NCI-H146 treated with DMSO at 0.1 percent for 48 hours (cell line): ENCODE data around the gene RPRD1A.
"Not testable (repeated sequence)": the region's sequence is repeated elsewhere in the genome, so short reads cannot be mapped to it uniquely, and the experiment has no call there.

Experiments used
- DNase-seq: peaks from one replicate; lab custom pipeline; 2025; ENCODE audit not compliant: unreplicated experiment; lab: John Stamatoyannopoulos, UW

RPRD1A gene

DNA sequence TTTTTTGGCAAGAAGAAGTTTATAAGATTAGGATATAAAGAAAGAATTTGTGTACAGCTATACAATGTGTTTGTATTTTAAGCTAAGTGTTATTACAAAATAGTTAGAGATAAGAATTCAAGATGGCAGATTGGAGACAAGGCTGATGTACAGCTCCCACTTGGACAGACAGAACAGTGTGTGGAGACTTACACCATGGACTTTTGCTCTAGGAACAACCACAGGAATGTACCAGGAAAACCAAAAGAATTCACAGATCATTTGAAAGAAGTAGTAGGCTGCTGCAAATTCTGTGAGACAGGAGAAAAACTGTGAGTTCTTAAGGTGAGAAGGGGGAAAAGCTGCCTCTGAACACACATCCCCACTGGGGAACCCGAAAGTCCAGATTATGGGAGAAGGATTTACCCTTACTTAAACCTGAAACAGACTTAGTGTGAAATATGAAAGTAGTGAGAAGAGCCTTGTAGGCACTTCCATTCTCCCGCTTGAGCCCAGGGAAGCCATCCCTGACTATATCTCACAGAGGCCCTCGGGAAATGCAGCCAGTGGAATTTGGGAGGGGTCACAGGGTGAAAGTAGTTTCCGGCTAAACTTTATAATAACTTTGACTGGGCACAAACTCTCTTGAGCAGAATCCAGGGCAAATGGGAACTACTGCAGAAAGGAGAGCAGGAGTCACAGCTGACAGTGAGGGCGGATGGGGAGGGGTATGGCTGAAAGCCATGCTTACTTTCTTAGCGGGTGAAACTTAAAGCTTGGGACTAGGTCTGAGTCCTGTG lies 11.6 kb upstream of the RPRD1A start:
- no peak for DNase-seq

DNA sequence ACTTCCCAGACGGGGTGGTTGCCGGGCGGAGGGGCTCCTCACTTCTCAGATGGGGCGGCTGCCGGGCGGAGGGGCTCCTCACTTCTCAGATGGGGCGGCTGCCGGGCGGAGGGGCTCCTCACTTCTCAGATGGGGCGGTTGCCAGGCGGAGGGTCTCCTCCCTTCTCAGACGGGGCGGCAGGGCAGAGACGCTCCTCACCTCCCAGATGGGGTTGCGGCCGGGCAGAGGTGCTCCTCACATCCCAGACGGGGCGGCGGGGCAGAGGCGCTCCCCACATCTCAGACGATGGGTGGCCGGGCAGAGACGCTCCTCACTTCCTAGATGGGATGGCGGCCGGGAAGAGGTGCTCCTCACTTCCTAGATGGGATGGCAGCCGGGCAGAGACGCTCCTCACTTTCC lies 10.4 kb upstream of the RPRD1A start:
- DNase-seq, result not testable (repeated sequence)

DNA sequence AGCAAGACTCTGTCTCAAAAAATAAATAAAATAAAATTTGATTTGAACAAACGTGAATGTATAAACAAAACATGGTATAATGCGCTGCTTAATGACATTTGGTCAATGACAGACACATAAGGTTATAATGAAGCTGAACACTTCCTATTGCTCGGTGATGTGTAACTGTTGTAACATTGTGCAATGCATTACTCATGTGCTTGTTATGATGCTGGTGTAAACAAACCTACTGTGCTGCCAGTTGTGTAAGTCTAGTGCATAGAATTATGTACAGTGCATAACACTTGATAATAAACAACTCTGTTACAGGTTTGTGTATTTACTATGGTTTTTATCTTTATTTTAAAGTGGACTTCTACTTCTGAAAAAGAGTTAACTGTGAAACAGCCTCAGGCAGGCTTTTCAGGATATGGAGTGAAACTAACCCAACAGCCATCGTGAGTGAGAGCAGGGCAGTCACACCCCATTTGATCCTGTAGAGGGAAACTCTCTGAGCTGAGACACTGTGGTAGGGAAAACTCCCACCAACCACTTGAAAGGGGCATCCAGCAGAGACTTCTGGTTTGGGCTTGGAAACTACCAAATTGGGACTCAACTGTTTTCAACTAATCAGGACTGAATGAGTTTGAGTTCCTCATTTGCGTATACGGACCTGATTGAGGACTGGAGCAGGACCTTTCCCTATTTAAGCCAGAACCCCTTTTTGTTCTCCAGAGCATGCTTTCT lies 8.7 kb upstream of the RPRD1A start:
- DNase-seq, result no peak

DNA sequence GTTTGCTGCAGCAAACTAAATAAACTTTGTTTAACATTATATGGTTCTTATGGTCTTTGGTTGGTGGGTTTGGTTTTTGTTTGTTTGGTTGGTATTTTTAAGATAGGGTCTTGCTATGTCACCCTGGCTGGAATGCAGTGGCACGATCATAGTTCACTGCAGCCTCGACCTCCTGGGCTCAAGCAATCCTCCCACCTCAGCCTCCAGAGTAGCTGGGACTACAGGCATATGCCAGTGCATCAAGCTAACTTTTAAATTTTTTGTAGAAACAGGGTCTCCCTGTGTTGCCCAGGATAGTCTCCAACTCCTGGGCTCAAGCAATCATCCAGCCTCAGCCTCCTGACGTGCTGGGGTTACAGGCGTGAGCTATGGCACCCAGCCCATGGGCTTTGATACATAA lies 7.1 kb upstream of the RPRD1A start:
- DNase-seq, result no peak

DNA sequence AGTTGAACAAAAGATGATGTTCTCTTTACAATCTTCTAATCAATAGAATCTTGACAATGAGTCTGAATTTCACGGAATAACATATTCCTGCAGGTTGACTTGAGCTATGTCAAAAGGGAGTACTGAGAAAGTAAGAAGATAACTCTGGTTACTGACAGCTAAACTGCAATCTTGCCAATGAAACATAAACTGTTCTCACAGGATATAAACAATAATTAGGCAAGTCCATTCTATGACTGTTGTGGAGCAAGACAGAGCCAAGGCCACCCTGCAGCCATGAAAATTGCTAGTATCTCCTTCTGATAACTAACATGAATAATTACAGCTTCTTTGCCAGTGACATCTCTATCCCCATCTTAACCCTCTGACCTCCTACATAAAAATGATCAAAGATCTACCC lies 6.3 kb upstream of the RPRD1A start:
- peak; percentile 34 for DNase-seq

DNA sequence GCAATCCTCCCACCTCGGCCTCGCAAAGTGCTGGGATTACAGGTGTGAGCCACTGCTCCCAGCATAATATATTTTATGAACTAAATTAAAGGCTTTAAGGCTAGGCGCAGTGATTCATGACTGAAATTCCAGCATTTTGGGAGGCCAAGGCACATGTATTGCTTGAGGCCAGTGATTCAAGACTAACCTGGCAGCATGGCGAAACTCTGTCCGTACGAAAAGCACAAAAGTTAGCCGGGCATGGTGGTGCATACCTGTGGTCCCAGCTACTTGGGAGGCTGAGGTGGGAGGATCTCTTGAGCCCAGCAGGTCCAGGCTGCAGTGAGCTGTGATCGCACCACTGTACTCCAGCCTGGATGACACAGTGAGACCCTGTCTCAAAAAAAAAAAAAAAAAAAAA lies 5.0 kb upstream of the RPRD1A start:
- DNase-seq, result not testable (repeated sequence)

DNA sequence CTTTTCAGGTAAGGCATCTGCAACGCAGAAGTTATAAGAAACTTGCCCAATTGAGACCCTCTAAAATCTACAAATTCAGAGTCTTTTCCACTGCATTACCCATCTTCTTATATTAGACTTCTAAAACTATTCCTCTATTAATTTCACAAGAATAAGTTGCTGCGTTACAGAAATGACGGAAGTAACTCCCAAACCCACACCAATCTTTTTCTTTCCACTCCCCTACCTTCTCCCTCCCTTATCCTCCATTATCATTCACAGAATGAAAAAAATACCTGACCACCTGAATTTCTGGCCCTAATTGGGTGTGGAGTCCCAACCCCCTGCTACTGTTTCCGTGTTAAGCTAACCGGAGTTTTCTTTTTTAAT lies 689 bp downstream of the RPRD1A start:
- no peak for DNase-seq

DNA sequence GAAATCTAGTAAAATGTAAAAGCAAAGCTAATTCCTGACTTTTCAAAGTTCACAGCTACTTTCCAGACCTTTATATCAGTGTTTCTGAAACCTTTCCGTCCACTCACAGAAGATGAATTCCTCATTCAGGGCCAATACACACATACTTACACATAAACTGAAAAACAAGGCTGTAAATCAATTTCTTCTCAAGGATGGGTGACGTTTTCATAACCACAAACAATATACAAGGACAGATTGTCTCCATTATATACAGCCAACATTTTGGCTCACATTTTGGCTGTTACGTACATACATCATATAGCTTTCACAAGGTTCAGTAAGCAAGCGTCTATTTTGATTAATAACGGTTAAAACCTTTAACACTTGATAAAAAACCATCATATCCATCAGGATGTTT lies 1.4 kb downstream of the RPRD1A start:
- no peak for DNase-seq

DNA sequence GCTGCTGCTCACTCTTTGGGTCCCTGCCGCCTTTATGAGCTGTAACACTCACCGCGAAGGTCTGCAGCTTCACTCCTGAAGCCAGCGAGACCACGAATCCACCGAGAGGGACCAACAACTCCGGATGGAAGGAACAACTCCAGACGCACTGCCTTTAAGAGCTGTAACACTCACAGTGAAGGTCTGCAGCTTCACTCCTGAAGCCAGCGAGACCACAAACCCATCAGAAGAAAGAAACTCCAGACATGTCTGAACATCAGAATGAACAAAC lies 2.6 kb downstream of the RPRD1A start:
- DNase-seq, result not testable (repeated sequence)

DNA sequence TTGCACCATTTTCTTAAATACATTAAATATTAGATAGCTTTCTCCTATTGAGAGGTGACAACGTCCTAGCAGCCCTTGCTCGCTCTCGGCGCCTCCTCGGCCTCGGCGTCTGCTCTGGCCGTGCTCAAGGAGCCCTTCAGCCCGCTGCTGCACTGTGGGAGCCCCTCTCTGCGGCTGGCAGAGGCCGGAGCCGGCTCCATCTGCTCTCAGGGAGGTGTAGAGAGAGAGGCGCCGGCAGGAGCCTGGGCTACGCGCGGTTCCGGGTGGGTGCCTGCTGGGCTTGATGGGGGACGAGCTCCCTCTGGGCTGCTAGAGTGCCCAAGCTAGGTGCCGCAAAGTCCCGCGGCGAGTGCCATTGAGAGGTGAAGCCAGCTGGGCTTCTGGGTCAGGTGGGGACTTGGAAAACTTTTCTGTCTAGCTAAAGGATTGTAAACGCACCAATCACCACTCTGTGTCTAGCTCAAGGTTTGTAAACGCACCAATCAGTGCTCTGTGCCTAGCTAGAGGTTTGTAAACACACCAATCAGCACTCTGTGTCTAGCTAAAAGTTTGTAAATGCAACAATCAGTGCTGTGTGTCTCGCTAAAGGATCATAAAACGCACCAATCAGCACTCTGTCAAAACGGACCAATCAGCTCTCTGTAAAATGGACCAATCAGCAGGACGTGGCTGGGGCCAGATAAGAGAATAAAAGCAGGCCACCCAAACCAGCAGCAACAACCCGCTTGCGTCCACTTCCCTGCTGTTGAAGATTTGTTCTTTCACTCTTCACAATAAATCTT lies 3.1 kb downstream of the RPRD1A start:
- DNase-seq, result no peak

DNA sequence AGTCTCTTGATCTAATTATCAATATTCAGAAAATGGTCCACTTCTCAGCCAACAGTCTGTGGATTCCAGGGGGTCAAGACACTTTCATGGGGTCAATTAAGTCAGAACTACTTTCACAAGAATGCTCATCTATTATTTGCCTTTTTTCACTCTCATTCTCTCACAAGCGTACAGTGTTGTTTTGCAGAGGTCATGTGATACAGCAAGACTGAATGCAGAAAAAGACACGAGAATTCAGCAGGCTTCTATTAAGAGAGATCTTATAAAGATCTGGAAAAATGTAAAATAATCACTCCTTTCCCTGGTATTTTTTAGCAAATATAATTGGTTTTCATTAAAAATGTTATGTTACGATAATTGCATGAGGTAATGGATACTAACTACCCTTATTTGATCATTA lies 8.7 kb downstream of the RPRD1A start:
- no peak for DNase-seq

DNA sequence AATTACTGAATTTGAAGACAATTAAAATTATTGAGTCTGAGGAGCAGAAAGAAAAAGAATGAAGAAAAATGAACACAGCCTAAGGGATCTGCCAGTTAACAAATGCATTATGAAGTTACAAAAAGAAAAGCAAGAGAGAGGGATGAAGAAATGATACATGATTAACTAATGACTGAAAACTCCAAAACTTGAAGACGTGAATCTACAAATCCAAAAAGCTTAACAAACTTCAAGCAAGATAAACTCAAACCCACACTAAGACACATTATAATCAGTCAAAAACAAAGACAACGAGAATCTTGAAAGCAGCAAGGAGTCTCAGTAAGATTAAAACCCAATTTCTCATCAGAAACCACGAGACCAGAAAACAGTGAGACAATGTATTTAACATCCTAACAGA lies 15.6 kb downstream of the RPRD1A start:
- DNase-seq, result no peak

DNA sequence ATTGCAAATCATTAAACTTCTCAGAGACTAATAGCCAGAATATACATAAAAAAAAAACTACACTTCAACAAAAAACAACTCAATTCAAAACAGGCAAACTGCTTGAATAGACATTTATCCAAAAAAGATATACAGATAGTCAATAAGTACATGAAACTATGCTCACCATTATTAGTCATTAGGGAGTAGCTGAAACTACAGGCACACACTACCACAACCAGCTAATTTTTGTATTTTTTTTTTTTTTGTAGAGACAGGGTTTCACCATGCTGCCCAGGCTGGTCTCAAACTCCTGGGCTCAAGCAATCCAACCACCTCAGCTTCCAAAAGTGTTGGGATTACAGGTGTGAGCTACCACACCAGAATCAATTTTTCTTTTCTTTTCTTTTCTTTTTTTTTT lies 16.9 kb downstream of the RPRD1A start:
- DNase-seq, result no peak

DNA sequence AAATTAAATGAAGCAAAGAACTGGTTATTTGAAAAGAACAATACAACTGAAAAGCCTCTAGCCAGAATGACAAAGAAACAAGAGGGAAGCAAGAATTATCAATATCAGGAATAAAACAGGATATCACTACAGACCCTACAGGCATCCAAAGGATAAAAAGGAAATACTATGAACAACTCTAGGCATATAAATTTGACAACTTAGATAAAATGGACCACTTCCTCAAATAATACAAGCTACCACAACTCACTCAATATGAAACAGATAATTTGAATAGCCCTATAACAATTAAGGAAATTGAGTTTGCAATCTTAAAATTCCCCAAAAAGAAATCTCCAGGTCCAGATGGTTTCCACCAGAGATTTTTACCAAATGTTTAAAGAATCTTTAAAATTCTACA lies 19.8 kb downstream of the RPRD1A start:
- no peak for DNase-seq

DNA sequence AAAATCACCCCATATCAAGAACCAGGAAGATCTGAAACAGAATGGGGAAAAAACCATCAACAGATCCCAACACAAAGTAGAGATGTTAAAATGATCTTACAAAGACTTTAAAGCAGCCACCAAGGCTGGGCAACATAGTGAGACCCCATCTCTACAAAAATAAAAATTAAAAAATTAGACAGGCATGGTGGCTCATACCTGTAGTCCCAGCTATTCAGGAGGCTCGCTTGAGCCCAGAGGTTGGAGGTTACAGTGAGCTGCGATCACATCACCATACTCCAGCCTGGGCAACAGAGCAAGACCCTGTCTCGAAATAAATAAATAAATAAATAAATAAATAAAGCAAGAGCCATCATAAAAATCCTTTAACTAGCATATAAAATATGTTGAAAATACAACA lies 20.5 kb downstream of the RPRD1A start:
- no peak for DNase-seq

DNA sequence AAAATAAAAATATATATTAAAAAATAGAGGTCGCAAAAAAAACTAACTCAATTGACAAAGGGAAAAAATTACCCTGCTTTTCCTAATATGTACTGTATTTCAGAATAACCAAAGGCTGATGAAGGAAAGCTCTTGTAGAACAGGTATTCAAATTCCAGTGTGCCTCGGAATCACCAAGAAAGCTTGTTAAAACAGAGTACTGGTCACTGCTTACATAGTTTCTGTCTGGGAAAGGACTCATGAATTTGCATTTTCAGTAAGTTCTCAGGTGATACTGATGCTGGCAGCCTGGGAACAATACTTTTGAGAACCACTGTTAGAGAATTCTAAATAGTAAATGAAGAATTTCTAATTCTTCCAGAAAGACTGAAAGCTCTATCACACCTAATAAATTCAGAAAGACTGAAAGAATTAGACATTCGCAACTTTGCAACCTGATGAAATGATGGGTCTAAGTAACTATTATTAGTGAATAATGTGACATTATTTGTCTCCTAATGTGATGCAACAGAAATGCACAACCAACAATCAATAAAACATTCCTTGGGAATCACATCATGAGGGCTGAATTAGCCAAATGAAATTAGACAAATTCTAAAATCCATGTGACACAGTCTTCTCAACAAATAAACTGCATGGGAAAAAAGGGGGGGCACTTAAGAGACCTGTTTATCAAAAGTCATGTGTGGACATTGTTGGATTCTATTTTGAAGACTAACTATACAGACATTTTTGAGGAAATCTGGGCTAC lies 21.9 kb downstream of the RPRD1A start:
- DNase-seq, result no peak

DNA sequence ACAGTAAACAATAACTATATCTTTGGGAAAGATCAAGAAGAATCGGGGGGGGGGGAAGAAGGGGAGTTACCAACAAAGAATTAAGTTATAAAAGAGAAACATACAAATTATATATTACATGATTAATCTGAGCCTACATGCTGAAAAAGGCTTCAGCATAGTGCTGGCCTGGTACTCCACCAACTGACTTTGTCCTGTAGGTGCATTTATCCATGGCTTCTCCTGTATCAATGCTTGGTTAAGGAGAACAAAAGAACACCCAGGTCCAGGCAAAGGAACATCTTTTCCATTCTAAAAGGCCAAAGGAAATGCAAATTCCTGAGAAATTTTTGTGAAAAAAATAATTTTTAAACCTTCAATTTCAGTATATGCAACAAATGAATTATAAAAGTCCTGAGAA lies 24.2 kb downstream of the RPRD1A start:
- no peak for DNase-seq

DNA sequence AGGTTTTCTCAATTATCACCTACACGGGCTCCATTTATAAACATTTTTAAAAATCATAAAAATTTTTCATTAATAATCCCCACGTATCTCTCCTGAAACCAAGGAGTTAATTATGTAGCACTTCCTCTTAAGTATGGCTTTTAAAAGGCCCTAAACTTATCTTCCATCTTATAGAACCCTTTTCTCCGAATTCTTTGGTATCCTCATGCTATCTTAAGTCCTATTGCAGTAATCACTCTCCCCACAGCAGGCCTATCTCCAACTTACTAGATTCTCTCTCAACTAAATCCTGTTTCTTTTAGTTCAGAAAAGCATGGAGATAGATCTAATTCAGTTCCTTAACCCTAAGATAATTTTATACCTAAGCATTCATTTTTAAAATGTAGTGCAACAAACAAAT lies 26.2 kb downstream of the RPRD1A start:
- DNase-seq, result no peak

DNA sequence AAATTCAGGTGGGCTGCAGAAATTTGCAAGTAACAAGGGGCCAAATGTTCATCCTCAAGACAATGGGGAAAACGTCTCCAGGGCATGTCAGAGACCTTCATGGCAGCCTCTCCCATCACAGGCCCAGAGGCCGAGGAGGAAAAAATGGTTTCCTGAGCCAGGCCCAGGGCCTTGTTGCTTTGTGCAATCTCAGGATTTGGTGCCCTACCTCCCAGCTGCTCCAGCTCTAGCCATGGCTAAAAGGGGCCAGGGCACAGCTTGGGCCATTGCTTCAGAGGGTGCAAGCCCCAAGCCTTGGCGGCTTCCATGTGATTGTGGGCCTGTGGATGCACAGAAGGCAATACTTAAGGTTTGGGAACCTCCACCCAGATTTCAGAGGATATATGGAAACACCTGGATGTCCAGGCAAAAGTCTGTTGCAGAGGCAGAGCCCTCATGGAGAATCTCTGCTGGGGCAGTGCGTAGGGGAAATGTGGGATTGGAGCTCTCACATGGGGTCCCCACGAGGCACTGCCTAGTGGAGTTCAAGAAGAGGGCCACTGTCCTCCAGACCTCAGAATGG lies 29.2 kb downstream of the RPRD1A start:
- DNase-seq, result no peak

DNA sequence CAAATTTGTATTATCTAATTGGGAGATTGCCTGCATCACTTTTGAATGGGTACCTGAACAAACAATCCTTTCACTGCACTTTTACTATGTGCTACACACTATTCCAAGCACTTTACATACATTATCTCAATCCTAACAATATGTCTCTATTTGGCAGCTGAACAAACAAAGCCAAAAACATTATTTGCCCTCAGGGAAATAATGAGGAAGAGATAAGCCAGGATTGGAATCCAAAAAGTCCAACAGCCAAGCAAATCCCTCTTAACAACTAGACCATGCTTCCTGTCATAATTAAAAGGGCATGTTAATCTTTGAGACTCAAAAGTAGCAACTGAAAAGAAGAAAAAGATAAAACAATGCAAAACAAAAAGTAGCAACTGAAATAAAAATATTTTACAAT lies 32.1 kb downstream of the RPRD1A start:
- DNase-seq, result peak; percentile 96

DNA sequence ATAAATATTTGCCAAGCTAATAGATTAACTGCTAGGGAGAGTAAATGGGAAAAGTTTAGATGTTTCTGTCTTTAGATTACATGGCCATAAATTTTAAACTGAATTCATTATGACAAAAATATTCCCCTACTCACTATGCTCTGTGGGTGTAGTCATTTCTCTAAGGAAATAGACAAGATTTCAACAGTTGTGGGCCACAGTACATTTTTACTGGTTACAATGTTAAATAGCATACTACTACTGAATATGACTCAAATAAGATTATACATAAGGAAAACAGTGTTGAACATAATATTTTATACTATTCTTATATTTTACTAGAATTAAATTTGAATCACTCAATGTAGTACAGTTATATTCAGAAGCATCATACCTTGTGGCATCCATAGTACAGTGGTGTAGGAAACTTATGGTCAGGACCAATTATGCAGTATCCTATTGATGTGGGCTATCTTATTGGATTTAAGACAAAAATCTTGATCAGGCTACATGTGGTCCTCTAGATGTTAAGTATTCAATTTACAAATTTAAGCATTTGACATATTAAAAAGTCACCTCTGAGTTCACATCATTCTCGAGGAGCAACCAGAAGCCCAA lies 33.0 kb downstream of the RPRD1A start:
- no peak for DNase-seq
